GM19397 (cell line): ENCODE data around the gene TNFSF4.

Source experiments
- ATAC-seq: cut with Tn5 transposase; IDR thresholded peaks from one replicate; pipeline ENCODE4 v1.9.1; 2021; ENCODE audit warnings: mild to moderate bottlenecking, moderate library complexity; ENCODE audit not compliant: unreplicated experiment

The TNFSF4 gene

DNA sequence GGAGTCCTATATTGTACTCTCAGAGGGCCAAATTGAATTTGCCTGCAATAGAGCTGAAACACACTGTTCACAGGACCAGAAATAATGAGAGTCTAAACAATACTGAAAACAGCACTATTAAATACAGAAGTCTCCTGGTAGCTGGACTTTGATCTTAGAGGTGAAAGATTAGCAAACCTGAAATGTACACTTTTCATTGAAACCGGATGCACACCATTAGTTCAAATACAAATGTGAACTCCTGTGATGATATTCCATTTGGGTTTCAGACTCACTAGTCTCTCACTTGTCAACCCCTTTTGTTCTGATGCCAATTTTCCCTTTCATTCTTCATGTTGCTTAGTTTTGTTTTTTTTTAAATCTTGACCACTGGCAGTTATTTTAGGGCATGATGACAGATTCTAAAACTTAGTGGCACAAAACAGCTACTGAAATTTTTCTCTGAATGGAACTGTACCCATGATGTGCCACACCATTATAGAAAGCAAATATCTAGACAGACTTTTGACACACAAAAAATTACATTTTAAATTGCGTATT lies 5.9 kb upstream of the TNFSF4 start:
- ATAC-seq: peak; percentile 78

DNA sequence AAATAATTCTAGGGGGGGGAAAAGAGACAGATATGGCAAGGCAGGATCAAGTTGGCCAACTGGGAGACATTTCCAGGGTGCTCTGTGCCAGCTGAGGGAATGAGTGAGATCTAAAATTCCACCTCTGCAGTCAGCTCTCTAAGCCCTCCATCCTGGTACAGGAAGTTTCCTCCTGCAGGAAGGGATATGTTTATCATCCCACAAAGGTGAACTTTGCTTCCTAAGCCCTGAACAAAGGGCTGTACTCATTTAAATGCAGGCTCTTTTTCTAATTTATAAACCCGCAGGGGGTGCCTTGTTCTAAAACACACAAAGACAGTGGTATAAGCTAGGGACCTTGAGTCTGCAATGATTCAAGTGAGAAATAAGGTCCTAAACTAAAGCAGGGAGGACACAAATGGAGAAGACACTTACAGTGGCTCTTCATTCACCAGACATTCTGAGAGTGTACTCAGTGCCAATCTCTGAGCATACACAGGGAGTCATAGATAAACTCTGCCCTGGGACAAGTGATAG lies 3.6 kb upstream of the TNFSF4 start:
- no peak for ATAC-seq

GRCh38 chr1:173210283-173210682 lies 3.2 kb upstream of the TNFSF4 start:
- ATAC-seq: no peak

- no peak for ATAC-seq
Observed at GRCh38 chr1:173208868-173209267, 1.7 kb upstream of the TNFSF4 start.

- no peak for ATAC-seq
Observed at GRCh38 chr1:173208146-173208545, 1.0 kb upstream of the TNFSF4 start.

- ATAC-seq: peak; percentile 35
Observed at GRCh38 chr1:173205146-173206051, 1.7 kb downstream of the TNFSF4 start.

DNA sequence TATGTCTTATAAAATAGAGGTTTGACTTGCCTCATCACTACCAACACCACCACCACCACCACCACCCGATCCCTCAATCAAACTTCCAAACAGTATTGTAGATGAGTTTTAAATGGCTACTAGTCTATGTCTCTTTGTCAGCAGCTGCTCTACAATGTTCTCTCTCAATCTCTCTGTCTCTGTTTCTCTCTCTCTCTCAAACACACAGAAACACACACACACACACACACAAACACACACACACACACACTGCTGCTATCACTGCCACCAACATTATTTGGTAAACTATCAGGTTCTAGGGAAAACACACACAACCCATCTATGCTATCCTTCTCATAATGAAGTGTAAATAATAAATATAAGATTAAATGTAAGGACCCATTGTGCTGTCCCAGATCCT lies 2.4 kb downstream of the TNFSF4 start:
- no peak for ATAC-seq

GRCh38 chr1:173202424-173203145 lies 4.5 kb downstream of the TNFSF4 start:
- ATAC-seq: no peak

- ATAC-seq: no peak
Observed at GRCh38 chr1:173201969-173202368, 5.2 kb downstream of the TNFSF4 start.

GRCh38 chr1:173195596-173196088 lies 11.5 kb downstream of the TNFSF4 start:
- peak; percentile 65 for ATAC-seq

DNA sequence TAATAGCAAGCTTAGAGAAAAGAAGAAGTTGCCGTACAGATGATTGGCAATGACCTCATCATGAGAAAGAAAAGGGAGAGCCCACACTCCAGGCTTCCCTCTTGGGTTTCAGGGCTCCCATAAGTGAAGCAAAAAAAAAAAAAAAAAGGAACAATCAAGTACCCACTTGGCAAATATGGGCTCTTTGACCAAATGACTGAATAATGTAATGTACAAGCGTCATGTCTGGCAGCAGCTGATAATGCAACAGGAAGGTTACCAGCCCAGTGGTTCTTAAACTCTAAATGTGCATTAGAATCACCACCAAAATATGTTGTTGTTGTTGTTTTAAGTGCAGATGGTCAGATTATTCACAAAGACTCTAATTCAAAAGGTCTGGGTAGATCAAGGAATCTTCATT lies 13.5 kb downstream of the TNFSF4 start:
- no peak for ATAC-seq

- no peak for ATAC-seq
Observed at GRCh38 chr1:173191011-173191705, 16.0 kb downstream of the TNFSF4 start.

DNA sequence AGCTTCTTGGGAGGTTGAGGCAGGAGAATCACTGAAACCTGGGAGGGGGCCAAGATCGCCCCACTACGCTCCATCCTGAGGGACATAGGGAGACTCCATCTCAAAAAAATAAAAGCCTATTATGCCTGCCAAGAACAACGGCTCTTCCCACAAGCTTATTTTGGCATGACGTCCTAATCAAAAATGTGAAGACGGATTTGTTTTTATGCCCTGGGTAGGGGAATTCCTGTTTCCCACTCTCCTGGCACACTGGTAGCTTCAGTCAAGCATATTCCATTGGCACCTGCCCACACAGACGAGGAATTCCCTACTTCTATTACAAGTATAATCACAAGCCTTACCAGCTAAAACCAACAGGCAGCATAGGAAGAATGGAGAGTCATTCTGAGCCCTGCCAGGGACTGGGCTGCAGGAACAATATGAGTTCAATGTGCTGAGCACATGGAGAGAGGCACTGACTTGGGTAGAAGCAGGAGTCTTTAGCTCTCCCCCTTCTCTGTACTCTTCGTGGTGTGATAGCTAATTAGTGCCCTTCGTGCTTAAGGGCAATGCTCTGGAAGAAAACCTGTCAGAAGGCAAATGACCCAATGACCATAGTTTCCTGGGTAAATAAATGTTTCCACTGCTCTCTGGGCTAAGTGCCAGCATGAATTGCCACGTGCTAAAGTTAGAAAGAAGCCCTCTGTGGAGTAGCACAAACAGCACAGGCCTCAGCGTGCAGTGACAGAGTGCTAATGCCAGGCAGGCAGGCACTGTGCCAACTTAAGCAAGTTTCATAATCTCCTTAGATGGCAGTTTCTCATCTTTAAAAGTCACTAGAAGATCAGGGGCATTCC lies 16.8 kb downstream of the TNFSF4 start:
- no peak for ATAC-seq

GRCh38 chr1:173187671-173188237 lies 19.4 kb downstream of the TNFSF4 start:
- no peak for ATAC-seq

- no peak for ATAC-seq
Observed at GRCh38 chr1:173181791-173182190, 25.3 kb downstream of the TNFSF4 start.

- no peak for ATAC-seq
Observed at GRCh38 chr1:173176246-173176645, 30.9 kb downstream of the TNFSF4 start.

DNA sequence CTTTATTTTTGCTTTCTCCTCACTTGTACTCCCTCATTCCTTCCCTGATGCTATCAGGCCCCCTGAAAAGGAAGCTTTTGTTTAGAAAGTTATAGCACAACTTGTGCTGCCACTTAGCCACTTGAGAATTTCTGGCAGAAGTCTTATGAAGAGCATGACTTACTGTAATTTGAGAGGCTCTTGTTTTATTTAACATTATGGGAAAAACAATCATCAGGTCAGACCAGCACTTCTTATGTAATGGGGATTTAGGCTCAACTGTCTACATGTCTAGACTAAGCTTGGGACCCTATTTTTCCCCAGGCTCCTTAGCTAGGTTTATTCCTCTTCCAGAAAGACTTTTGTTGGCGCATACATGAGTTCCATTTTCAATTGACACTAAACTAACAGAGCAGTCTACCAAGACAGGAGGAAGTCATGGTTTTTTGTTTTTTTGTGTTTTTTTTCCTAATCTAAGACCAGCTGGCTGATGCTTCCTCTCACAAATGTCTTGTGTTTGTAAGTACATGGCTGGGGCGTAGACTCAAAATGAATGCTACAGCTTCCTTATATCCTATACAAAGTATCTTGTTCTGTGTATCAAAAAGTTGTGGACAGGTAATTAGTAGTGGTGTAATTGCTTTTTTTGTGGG lies 31.5 kb downstream of the TNFSF4 start:
- ATAC-seq: no peak

GRCh38 chr1:173173388-173173787 lies 33.7 kb downstream of the TNFSF4 start:
- no peak for ATAC-seq

GRCh38 chr1:173171152-173171551 lies 36.0 kb downstream of the TNFSF4 start:
- no peak for ATAC-seq
